IPS DF 6.9 (cell line): Measurements from ENCODE around the gene DDX43.
"Not testable (repeated sequence)": the region's sequence is repeated elsewhere in the genome, so short reads cannot be mapped to it uniquely, and the experiment has no call there.

Source experiments
- DNase-seq: peaks from one replicate; pipeline ENCODE4 v3.0.0-alpha.2; 2013; ENCODE audit warnings: low read depth, low spot score
- H3K27ac ChIP-seq: one replicate; pipeline ENCODE4 v1.5.1; 2013; ENCODE audit warnings: low read length, control low read depth
- H3K27me3 ChIP-seq: 2 replicates; pipeline ENCODE4 v1.6.1; 2013; ENCODE audit warnings: mild to moderate bottlenecking, low read length; ENCODE audit not compliant: control insufficient read depth, insufficient read depth
- H3K36me3 ChIP-seq: 2 replicates; pipeline ENCODE4 v1.6.1; 2013; ENCODE audit warnings: low read length; ENCODE audit not compliant: control insufficient read depth, insufficient read depth
- H3K4me1 ChIP-seq: 2 replicates; pipeline ENCODE4 v1.6.1; 2013; ENCODE audit warnings: low read length; ENCODE audit not compliant: control insufficient read depth, insufficient read depth
- H3K4me3 ChIP-seq: 2 replicates; pipeline ENCODE4 v1.5.1; 2013; ENCODE audit warnings: mild to moderate bottlenecking, low read length
- H3K9me3 ChIP-seq: 2 replicates; pipeline ENCODE4 v1.6.1; 2013; ENCODE audit warnings: low read length, inconsistent platforms; ENCODE audit not compliant: control insufficient read depth, insufficient read depth
- WGBS: extraction: QIAGEN DNeasy Blood & Tissue Kit; methylation state at CpG from one replicate; pipeline ENCODE4 v1.1.7; 2013; ENCODE audit warnings: mixed read lengths, missing lambda C conversion rate; ENCODE audit not compliant: insufficient read length, insufficient coverage; 5-methylcytosine and 5-hydroxymethylcytosine counted together

DDX43 gene

DNA sequence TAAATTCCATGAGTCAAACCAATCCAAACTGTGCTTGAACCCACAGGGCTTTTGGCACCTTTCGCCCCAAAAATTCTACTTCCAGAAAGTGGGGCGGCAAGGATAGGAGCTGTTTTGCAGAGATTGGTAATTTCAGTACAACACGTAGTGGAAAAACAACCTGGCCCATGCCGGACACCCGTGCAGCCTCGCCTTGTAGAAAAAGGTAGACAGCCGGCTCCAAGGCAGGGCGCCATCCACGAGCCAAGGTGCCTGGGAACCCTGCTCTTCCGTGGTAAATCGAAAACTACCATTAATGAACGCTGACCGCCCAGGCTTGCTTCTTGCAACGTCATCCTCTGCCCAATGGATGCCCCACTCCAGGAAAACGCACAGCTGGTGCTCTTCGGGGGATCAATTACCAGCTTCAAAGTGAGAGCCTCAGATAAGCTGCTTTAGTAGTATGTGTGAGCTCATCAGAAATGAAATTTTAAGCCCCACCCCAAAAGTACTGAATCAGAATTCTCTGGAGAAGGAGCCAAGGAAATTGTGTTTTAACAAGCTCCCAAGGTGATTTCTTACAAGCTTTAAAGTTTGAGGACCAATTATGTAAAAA lies 26.8 kb upstream of the DDX43 start:
- H3K36me3 ChIP-seq, result no peaks in the 10 kb centered on the region
- DNase-seq, result no peak
- no CpG with 5 or more reads among the region's 16 CpGs for WGBS
- H3K9me3 ChIP-seq, result no peaks in the 10 kb centered on the region
- H3K27me3 ChIP-seq, result no peaks in the 10 kb centered on the region
- no peak overlapping the region for H3K27ac ChIP-seq
- no peaks in the 10 kb centered on the region for H3K4me1 ChIP-seq
- H3K4me3 ChIP-seq, result no peak overlapping the region

DNA sequence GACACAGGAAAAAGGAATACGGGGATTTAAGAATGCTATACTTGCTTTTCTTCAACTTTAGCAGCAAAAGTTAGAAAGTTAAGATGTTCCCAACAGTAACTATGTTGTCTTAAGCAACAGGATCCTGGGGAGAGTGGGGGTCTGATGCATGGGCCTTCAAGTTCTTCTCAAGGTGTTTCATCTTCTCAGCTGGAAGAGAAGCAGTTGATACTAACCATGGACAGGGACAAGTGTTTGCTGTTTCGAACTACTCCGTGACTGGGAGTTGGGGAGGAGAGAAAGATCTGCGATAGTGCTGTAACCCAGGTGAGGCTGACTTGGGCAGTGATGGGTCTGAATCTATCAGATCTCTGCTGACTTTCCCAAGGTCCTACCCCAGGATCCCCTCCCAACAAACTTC lies 26.0 kb upstream of the DDX43 start:
- Histone ChIP-seq H3K4me1 (no peaks in the 10 kb centered on the region), H3K27ac (no peak overlapping the region), H3K9me3 (no peaks in the 10 kb centered on the region), H3K36me3 (no peaks in the 10 kb centered on the region), H3K4me3 (no peak overlapping the region), H3K27me3 (no peaks in the 10 kb centered on the region)
- no peak for DNase-seq
- no CpG with 5 or more reads among the region's 4 CpGs for WGBS

DNA sequence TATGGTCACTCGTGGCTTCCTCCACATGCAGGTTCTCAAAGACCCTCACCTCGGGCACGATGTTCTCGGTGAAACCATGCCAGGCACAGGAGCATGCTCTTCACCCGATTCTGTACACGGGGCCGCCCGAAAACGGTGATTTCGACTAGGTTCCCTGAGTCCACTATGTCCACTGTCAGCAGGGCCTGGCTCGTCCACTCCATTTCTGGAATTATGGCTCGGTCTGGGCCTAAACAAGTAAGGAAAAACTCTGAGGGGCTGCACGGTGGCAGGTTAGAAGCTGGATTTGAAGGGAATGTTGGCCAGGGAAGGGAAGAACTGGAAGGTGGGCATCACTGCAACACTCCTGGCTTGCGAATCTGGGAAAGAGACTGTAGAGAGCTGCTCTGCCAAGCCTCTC lies 25.5 kb upstream of the DDX43 start:
- no peak overlapping the region for H3K27ac ChIP-seq

DNA sequence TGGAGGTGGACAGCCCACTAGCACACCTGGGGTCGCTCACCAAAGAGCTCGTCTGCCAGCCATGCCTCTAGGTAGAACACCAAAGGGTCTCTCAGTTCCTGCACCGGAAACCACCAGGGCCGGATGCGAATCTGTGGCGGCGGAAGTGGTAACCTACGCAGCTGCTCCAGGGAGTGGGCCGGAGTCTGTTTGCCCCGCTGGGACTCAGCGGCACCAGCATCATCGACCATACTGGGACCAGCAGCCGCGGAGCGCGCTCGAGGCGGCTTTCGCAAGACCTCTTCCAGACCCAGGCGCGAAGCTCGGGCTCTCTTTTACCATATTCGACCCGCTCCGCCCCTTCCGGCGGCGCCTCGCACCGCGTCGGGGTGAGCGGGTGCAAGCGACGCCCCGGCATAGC lies 25.1 kb upstream of the DDX43 start, which contains the start of gene OOEP:
Gene OOEP (minus strand): TSS at position 335 of the 400 bp plus-strand sequence. CDS start 105 bp downstream, at position 230.
- no CpG with 5 or more reads among the region's 36 CpGs for WGBS
- no peak within 1 kb of the TSS for H3K27ac ChIP-seq
- no peaks in the 10 kb centered on the region for H3K36me3 ChIP-seq
- no peaks in the 10 kb centered on the region for H3K9me3 ChIP-seq
- H3K27me3 ChIP-seq, result no peaks in the 10 kb centered on the region
- H3K4me3 ChIP-seq, result no peak within 1 kb of the TSS
- no peak for DNase-seq
- no peaks in the 10 kb centered on the region for H3K4me1 ChIP-seq

More for the DNA sequence above, 25.5 kb upstream of the DDX43 start:
- Histone ChIP-seq H3K36me3 (no peaks in the 10 kb centered on the region), H3K9me3 (no peaks in the 10 kb centered on the region), H3K4me3 (no peak overlapping the region), H3K27me3 (no peaks in the 10 kb centered on the region), H3K4me1 (no peaks in the 10 kb centered on the region)
- no CpG with 5 or more reads among the region's 14 CpGs for whole genome bisulfite sequencing
- DNase-seq, result no peak

DNA sequence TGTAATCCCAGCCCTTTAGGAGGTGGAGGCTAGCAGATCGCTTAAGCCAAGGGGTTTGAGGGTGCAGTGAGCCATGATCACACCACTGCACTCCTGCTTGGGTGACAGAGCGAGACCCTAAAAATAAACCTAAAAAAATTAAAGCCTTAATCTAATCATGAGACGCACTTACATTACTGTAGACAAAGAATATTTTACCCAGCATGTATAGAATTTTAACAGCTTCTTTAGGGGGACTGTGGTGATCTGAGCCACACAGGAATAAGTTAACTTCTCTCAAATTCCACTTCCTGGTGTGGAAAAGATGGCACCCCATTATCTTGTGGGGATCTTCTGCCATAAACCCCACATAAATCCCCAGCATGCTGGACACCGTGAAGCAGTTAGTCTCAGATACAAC lies 22.6 kb upstream of the DDX43 start:
- DNase-seq, result no peak
- Histone ChIP-seq H3K9me3 (no peaks in the 10 kb centered on the region), H3K36me3 (no peaks in the 10 kb centered on the region), H3K27me3 (no peaks in the 10 kb centered on the region), H3K4me1 (no peaks in the 10 kb centered on the region), H3K27ac (no peak overlapping the region), H3K4me3 (no peak overlapping the region)
- WGBS, result no CpG with 5 or more reads among the region's 4 CpGs

DNA sequence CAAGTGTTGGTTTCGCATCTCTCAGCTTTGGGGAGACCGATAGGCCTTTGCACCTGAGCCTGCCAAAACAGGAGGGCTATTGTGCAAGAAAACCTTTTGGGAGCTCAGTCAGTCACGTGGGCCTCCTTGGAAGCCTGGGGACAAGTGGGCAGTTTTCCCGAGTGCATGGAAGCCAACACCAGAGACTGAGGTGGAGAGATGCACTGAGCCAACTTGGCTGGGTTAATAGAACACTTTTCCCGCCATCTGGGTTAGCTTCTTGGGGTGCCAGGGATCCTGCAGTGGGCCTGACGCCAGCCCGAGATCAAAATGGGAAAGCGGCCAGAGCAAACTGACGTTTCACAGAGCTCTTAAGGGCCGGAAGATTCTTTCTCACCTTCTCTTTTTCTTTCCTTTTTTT lies 22.1 kb upstream of the DDX43 start:
- no peak overlapping the region for H3K4me3 ChIP-seq
- no peaks in the 10 kb centered on the region for H3K4me1 ChIP-seq
- DNase-seq, result no peak
- H3K9me3 ChIP-seq, result no peaks in the 10 kb centered on the region
- no CpG with 5 or more reads among the region's 10 CpGs for WGBS
- no peaks in the 10 kb centered on the region for H3K27me3 ChIP-seq
- no peak overlapping the region for H3K27ac ChIP-seq
- H3K36me3 ChIP-seq, result no peaks in the 10 kb centered on the region

DNA sequence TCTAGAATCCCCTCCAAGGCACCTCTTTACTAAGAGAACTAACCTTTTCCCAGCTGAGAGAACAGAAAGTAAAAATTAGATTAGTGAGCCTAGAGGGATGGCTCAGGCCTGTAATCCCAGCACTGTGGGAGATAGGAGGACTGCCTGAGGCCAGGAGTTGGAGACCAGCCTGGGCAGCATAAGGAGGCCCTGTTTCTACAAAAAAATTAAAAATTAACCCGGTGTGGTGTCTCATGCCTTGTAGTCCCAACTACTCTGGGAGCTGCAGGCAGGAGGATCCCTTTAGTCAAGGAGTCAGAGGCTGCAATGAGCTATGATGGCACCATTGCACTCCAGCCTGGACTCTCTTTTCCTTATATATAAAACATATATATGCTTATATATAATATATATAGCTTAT lies 19.4 kb upstream of the DDX43 start:
- Histone ChIP-seq H3K27me3 (no peaks in the 10 kb centered on the region), H3K4me1 (no peaks in the 10 kb centered on the region), H3K27ac (no peak overlapping the region), H3K36me3 (no peaks in the 10 kb centered on the region), H3K4me3 (no peak overlapping the region), H3K9me3 (no peaks in the 10 kb centered on the region)
- DNase-seq, result no peak
- no CpG with 5 or more reads among the region's 1 CpG for WGBS

DNA sequence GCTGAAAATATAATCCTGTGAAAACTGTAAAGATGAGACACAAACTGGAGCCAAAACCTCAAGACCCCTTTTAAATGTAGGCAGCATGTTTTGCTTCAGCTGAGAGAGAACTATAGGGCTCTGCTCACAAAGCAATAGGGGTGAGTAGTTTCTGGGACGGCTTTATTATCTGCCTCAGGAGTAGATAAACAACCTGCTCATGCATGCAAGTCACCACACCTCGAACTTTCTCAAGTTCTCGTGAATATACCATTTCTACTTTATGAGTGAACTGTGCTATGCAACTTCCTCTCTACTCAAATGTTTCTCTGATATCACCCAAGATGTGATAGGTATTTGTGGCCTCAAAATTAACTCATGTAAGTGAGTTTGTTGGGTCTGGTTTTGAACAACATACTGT lies 17.4 kb upstream of the DDX43 start:
- no CpG with 5 or more reads among the region's 3 CpGs for WGBS
- H3K4me3 ChIP-seq, result no peak overlapping the region
- H3K27me3 ChIP-seq, result no peaks in the 10 kb centered on the region
- H3K36me3 ChIP-seq, result no peaks in the 10 kb centered on the region
- H3K27ac ChIP-seq, result no peak overlapping the region
- H3K4me1 ChIP-seq, result no peaks in the 10 kb centered on the region
- H3K9me3 ChIP-seq, result no peaks in the 10 kb centered on the region
- DNase-seq, result no peak

DNA sequence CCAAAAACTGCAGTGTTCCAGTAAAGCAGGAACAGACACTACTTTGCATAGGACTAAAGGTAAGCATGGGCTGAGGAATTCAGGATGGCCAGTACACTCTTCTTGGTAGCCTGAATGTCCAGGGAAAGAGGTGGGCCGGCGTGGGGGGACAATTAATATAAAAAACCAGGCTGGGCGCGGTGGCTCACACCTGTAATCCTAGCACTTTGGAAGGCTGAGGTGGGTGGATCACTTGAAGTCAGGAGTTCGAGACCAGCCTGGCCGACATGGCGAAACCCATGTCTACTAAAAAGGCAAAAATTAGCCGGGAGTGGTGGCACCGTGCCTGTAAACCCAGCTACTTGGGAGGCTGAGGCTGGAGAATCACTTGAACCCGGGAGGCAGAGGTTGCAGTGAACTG lies 13.1 kb upstream of the DDX43 start:
- H3K27ac ChIP-seq, H3K36me3 ChIP-seq, H3K4me1 ChIP-seq, H3K4me3 ChIP-seq, H3K9me3 ChIP-seq, H3K27me3 ChIP-seq, DNase-seq: not testable (repeated sequence)
- WGBS, result no CpG with 5 or more reads among the region's 10 CpGs

DNA sequence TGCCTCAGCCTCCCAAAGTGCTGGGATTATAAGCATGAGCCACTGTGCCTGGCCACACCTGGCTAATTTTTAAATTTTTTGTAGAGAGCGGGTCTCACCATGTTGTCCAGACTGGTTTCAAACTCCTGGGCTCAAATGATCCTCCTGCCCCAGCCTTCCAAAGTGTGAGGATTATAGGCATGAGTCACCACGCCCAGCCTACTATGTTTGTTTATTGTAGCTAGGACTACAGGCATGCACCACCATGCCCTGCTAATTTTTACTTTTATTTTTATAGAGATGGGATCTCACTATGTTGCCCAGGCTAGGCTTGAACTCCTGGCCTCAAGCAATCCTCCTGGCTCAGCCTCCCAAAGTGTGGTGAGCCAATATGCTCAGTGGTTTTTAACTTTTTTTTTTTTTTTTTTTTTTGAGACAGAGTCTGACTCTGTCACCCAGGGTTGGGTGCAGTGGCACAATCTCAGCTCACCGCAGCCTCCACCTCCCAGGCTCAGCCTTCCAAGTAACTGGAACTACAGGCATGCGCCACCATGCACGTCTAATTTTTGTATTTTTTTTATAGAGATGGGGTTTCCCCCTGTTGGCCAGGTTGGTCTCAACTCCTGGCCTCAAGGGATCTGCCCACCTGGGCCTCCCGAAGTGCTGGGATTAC lies 12.0 kb upstream of the DDX43 start:
- no peaks in the 10 kb centered on the region for H3K9me3 ChIP-seq
- WGBS, result no CpG with 5 or more reads among the region's 6 CpGs
- no peaks in the 10 kb centered on the region for H3K27me3 ChIP-seq
- no peaks in the 10 kb centered on the region for H3K4me1 ChIP-seq
- no peaks in the 10 kb centered on the region for H3K36me3 ChIP-seq
- H3K4me3 ChIP-seq, result no peak overlapping the region
- H3K27ac ChIP-seq, result no peak overlapping the region
- DNase-seq, result no peak

DNA sequence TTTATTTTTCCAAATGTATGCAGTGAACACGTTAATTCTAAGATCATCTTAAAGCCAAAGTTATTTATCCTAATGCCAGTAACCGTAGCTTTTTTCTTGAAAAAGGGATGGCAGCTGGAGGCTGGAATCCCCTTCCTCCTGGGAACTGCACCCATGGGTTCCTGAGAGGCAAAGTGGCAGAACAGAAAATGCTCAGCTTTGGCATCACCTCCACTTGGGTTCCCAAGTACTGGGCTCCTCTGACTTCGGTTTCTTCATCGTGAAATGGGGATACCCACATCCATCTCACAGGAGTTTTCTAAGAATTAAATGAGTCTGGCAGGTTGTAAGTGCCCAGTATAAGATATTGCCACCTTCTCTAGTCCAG lies 6.2 kb upstream of the DDX43 start:
- no peak overlapping the region for H3K27ac ChIP-seq
- H3K4me3 ChIP-seq, result no peak overlapping the region
- H3K4me1 ChIP-seq, result no peaks in the 10 kb centered on the region
- no CpG with 5 or more reads among the region's 4 CpGs for WGBS
- no peaks in the 10 kb centered on the region for H3K36me3 ChIP-seq
- no peak for DNase-seq
- H3K27me3 ChIP-seq, result no peaks in the 10 kb centered on the region
- no peaks in the 10 kb centered on the region for H3K9me3 ChIP-seq
